ENCODE data around the gene PLCH1. TPM values are rescaled to one million over a fixed set of nuclear protein-coding genes. Genes with fewer than 3 reads are reported as not detected.

The PLCH1 gene
- total and polyA plus RNA-seq, 12 donors, result under 0.01 to 0.28 (median 0.10) TPM; not detected in 2

DNA sequence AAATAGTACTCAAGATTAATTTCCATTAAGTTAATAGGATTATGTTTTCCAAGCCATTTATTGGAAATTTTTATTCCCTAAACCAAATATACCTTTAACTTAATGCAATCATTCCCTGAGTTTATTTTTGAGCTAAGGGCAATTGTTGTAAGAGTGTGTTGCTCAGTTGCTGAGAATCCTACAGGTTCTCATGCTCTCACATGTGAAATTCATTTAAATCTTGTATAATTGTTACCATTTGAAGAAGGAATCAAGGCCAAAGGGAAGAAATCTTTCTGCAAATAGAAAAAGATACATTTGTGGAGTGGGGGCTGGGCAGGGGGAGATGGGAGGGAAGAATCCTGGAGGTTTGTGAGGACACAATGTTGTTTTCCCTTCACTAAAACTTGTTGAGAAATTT lies 248.7 kb downstream of the PLCH1 start:
- Histone ChIP-seq H3K36me3 (replicated peaks in 1 of 2) (no peaks in the 10 kb centered on the region), H3K27me3 (no peaks in the 10 kb centered on the region), H3K9me3 (replicated peaks in 1 of 3) (no peaks in the 10 kb centered on the region), H3K4me3 (no peak overlapping the region), H3K4me1 (replicated peaks in 1 of 2) (no peaks in the 10 kb centered on the region), H3K27ac (no peak overlapping the region)
- TF ChIP-seq, protein P1, sequence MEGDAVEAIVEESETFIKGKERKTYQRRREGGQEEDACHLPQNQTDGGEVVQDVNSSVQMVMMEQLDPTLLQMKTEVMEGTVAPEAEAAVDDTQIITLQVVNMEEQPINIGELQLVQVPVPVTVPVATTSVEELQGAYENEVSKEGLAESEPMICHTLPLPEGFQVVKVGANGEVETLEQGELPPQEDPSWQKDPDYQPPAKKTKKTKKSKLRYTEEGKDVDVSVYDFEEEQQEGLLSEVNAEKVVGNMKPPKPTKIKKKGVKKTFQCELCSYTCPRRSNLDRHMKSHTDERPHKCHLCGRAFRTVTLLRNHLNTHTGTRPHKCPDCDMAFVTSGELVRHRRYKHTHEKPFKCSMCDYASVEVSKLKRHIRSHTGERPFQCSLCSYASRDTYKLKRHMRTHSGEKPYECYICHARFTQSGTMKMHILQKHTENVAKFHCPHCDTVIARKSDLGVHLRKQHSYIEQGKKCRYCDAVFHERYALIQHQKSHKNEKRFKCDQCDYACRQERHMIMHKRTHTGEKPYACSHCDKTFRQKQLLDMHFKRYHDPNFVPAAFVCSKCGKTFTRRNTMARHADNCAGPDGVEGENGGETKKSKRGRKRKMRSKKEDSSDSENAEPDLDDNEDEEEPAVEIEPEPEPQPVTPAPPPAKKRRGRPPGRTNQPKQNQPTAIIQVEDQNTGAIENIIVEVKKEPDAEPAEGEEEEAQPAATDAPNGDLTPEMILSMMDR (IDR thresholded peaks at IDR 0.05), result no peak
- TF ChIP-seq POLR2A (IDR thresholded peaks at IDR 0.05), result no peak
- intact Hi-C loops (cut with DNase I), result no loop called here
- DNase-seq, result no peak

DNA sequence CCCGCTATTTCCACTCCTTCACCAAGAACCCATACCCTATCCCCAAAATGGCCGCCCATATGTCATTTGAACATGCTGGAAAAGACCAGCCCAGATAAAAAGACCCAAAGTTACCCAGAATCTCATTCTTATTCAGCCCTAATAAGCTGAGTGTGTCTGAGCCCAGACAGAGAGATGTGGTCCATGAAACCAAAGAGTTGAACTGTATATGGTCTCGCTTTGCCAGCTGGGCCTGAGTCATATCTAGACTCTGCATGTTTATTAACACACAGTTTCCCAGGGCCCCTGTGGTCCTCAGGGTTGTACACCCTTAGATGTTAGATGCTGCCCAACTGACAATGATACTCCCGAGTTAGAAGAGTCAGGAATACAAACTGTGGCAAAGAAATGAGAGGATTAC lies 249.5 kb downstream of the PLCH1 start:
- WGBS, 4 donors, result 75 to 82% (median 80%) methylated on average over 4 of the region's 4 CpGs
- no peaks in the 10 kb centered on the region for H3K9me3 ChIP-seq (replicated peaks in 1 of 3)
- DNase-seq, result no peak

DNA sequence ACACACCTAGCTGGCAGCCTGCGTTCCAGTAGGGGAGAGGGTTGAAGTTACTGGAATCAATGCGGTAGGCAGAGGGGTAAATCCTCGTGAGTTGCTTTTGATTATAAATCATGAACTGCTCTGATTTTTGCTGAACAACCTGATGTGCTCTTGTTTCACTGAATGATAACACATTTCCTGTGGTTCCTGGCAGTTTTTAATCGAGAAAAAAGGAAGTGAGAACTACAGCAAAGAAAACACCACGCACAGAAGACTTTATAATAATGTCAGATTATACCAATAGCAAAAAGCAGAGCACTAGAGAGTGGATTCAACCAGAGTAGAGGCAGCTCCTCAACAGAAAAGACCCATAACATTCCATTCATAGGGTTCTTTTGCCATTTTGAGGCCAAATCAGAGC lies 250.5 kb downstream of the PLCH1 start:
- no peak overlapping the region for H3K4me3 ChIP-seq
- no peak for TF ChIP-seq POLR2A (IDR thresholded peaks at IDR 0.05)
- TF ChIP-seq, protein P1 (IDR thresholded peaks at IDR 0.05), result no peak
- no peak overlapping the region for H3K27ac ChIP-seq
- no peaks in the 10 kb centered on the region for H3K36me3 ChIP-seq (replicated peaks in 1 of 2)
- WGBS, 4 donors, result 32 to 54% (median 49%) methylated on average over 5 of the region's 5 CpGs
- intact Hi-C loops (cut with DNase I), result no loop called here
- no peaks in the 10 kb centered on the region for H3K27me3 ChIP-seq
- no peaks in the 10 kb centered on the region for H3K9me3 ChIP-seq (replicated peaks in 1 of 3)
- H3K4me1 ChIP-seq (replicated peaks in 1 of 2), result no peaks in the 10 kb centered on the region
- DNase-seq, result no peak

More for the DNA sequence above, 249.5 kb downstream of the PLCH1 start:
- H3K27ac ChIP-seq, result no peak overlapping the region
- no peaks in the 10 kb centered on the region for H3K4me1 ChIP-seq (replicated peaks in 1 of 2)
- H3K4me3 ChIP-seq, result no peak overlapping the region
- no peaks in the 10 kb centered on the region for H3K27me3 ChIP-seq
- intact Hi-C loops (cut with DNase I), result no loop called here
- TF ChIP-seq POLR2A (IDR thresholded peaks at IDR 0.05), result no peak
- TF ChIP-seq, protein P1 (IDR thresholded peaks at IDR 0.05), result no peak
- H3K36me3 ChIP-seq (replicated peaks in 1 of 2), result no peaks in the 10 kb centered on the region

DNA sequence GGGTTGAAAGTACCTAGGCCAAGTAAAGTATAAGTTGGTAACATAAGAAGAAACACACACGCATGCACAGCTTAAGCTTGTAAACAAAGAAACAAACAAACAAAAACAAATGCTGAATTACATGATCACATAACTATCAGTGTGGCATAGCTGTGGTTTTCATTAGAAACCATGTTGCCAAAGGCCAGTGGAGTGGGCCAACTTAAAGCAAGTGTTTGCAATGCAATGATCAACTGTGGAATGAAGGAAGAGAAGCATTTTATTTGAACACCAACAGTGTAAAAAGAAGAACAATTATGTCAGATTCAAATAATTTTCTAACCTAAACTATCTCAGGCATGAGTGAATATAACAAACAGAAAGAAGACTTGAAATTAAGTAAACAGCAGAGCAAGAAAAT lies 252.0 kb downstream of the PLCH1 start:
- Histone ChIP-seq H3K36me3 (replicated peaks in 1 of 2) (no peaks in the 10 kb centered on the region), H3K4me1 (replicated peaks in 1 of 2) (no peaks in the 10 kb centered on the region), H3K9me3 (replicated peaks in 1 of 3) (no peaks in the 10 kb centered on the region), H3K27ac (no peak overlapping the region), H3K4me3 (no peak overlapping the region), H3K27me3 (no peaks in the 10 kb centered on the region)
- 83 to 98% (median 88%) methylated on average over 1 of the region's 1 CpG for WGBS, 4 donors
- no peak for DNase-seq
- intact Hi-C loops (cut with DNase I), result no loop called here
- TF ChIP-seq, protein P1 (IDR thresholded peaks at IDR 0.05), result no peak
- TF ChIP-seq POLR2A (IDR thresholded peaks at IDR 0.05), result no peak

Measured in adrenal gland (tissue), 12 donors.